ENCODE measurements around the gene CACNA2D2. TPM values are rescaled to one million over a fixed set of nuclear protein-coding genes. Genes with fewer than 3 reads are reported as not detected.

Gene CACNA2D2
- total and polyA plus RNA-seq, 4 donors: 0.10 to 0.19 (median 0.15) TPM

Small RNA genes within 50 kb of the gene (small RNA-seq; reads per million reads assigned to genes)
- not detected for gene RNA5SP131

Other genes starting within 250 kb of the CACNA2D2 start
- 1 to 10 TPM in 1 of 2 donors, under 1 TPM in 1; 0.56 to 1.5 TPM for gene SEMA3B, start 234.5 kb downstream of the CACNA2D2 start, total RNA-seq
- 1 to 10 TPM in 1 of 2 donors, under 1 TPM in 1; 0.40 to 1.3 TPM for gene SEMA3B, start 234.5 kb downstream of the CACNA2D2 start, polyA plus RNA-seq
- under 1 TPM in 1 of 2 donors, not detected in 1; 0.08 TPM for gene LSMEM2, start 224.5 kb downstream of the CACNA2D2 start, total RNA-seq
- gene LSMEM2, start 224.5 kb downstream of the CACNA2D2 start, polyA plus RNA-seq: under 1 TPM in 1 of 2 donors, not detected in 1; 0.03 TPM
- gene IFRD2, start 211.2 kb downstream of the CACNA2D2 start, total RNA-seq: 10 to 100 TPM; 55.7 to 66.1 TPM
- 10 to 100 TPM; 60.3 to 91.2 TPM for gene IFRD2, start 211.2 kb downstream of the CACNA2D2 start, polyA plus RNA-seq
- 1 to 10 TPM; 1.9 to 6.6 TPM for gene HYAL3, start 204.2 kb downstream of the CACNA2D2 start, total RNA-seq
- 1 to 10 TPM; 1.8 to 2.0 TPM for gene HYAL3, start 204.2 kb downstream of the CACNA2D2 start, polyA plus RNA-seq
- gene NAA80, start 204.2 kb downstream of the CACNA2D2 start, total RNA-seq: 1 to 10 TPM; 1.6 to 1.8 TPM
- gene NAA80, start 204.2 kb downstream of the CACNA2D2 start, polyA plus RNA-seq: 1 to 10 TPM; 2.3 to 5.5 TPM
- 100 to 1,000 TPM in 1 of 2 donors, 10 to 100 TPM in 1; 87.6 to 155 TPM for gene HYAL1, start 200.1 kb downstream of the CACNA2D2 start, total RNA-seq
- 100 to 1,000 TPM in 1 of 2 donors, 10 to 100 TPM in 1; 82.3 to 156 TPM for gene HYAL1, start 200.1 kb downstream of the CACNA2D2 start, polyA plus RNA-seq
- gene HYAL2, start 180.9 kb downstream of the CACNA2D2 start, total RNA-seq: 10 to 100 TPM; 33.5 to 57.6 TPM
- gene HYAL2, start 180.9 kb downstream of the CACNA2D2 start, polyA plus RNA-seq: 10 to 100 TPM; 19.5 to 32.9 TPM
- 10 to 100 TPM; 12.7 to 14.3 TPM for gene TUSC2, start 175.4 kb downstream of the CACNA2D2 start, total RNA-seq
- 10 to 100 TPM; 29.0 to 37.7 TPM for gene TUSC2, start 175.4 kb downstream of the CACNA2D2 start, polyA plus RNA-seq
- 10 to 100 TPM; 12.2 to 13.2 TPM for gene RASSF1, start 162.8 kb downstream of the CACNA2D2 start, total RNA-seq
- 10 to 100 TPM in 1 of 2 donors, 1 to 10 TPM in 1; 6.5 to 10.3 TPM for gene RASSF1, start 162.8 kb downstream of the CACNA2D2 start, polyA plus RNA-seq
- under 1 TPM; 0.09 to 0.75 TPM for gene ZMYND10, start 157.9 kb downstream of the CACNA2D2 start, total RNA-seq
- under 1 TPM; 0.23 to 0.31 TPM for gene ZMYND10, start 157.9 kb downstream of the CACNA2D2 start, polyA plus RNA-seq
- 10 to 100 TPM; 11.3 to 17.3 TPM for gene NPRL2, start 152.9 kb downstream of the CACNA2D2 start, total RNA-seq
- 10 to 100 TPM; 11.4 to 16.6 TPM for gene NPRL2, start 152.9 kb downstream of the CACNA2D2 start, polyA plus RNA-seq
- gene CYB561D2, start 152.8 kb downstream of the CACNA2D2 start, total RNA-seq: 10 to 100 TPM; 12.3 to 16.0 TPM
- 10 to 100 TPM; 28.2 TPM for gene CYB561D2, start 152.8 kb downstream of the CACNA2D2 start, polyA plus RNA-seq
- 10 to 100 TPM; 18.6 to 20.2 TPM for gene TMEM115, start 144.1 kb downstream of the CACNA2D2 start, total RNA-seq
- 10 to 100 TPM; 19.4 to 23.0 TPM for gene TMEM115, start 144.1 kb downstream of the CACNA2D2 start, polyA plus RNA-seq
- gene C3orf18, start 64.1 kb upstream of the CACNA2D2 start, total RNA-seq: 1 to 10 TPM; 1.8 to 2.7 TPM
- gene C3orf18, start 64.1 kb upstream of the CACNA2D2 start, polyA plus RNA-seq: 1 to 10 TPM in 1 of 2 donors, under 1 TPM in 1; 0.54 to 1.1 TPM
- gene HEMK1, start 65.9 kb upstream of the CACNA2D2 start, total RNA-seq: 1 to 10 TPM; 3.7 to 9.2 TPM
- 1 to 10 TPM; 8.7 to 9.5 TPM for gene HEMK1, start 65.9 kb upstream of the CACNA2D2 start, polyA plus RNA-seq
- 10 to 100 TPM in 1 of 2 donors, 1 to 10 TPM in 1; 4.7 to 30.6 TPM for gene CISH, start 108.1 kb upstream of the CACNA2D2 start, total RNA-seq
- gene CISH, start 108.1 kb upstream of the CACNA2D2 start, polyA plus RNA-seq: 10 to 100 TPM; 17.9 to 32.5 TPM
- 10 to 100 TPM; 20.4 to 32.9 TPM for gene MAPKAPK3, start 113.5 kb upstream of the CACNA2D2 start, total RNA-seq
- 10 to 100 TPM; 13.9 to 17.5 TPM for gene MAPKAPK3, start 113.5 kb upstream of the CACNA2D2 start, polyA plus RNA-seq
- gene DOCK3, start 171.3 kb upstream of the CACNA2D2 start, total RNA-seq: under 1 TPM in 1 of 2 donors, not detected in 1; 0.08 TPM
- gene DOCK3, start 171.3 kb upstream of the CACNA2D2 start, polyA plus RNA-seq: under 1 TPM; 0.01 to 0.06 TPM

All from liver (tissue), 5 donors.